Heart left ventricle (tissue), 13 donors: Measurements from ENCODE around the gene KRTAP10-7.

Experiments
- CTCF ChIP-seq, 12 donors: fragments of 200-600 bp; sonication (generic) in 4 of 12; IDR thresholded peaks; one replicate each; pipeline versions ENCODE4 v1.5.0 to v1.8.0; 2018 to 2022; ENCODE audit warnings: antibody characterized with exemption in 12 of 12, mild to moderate bottlenecking in 5 of 12
- POLR2A ChIP-seq, 2 donors: fragments of 450-650 bp; IDR thresholded peaks; one replicate each; pipeline ENCODE4 v1.6.1; 2017; ENCODE audit warnings: antibody characterized with exemption in 2 of 2, mild to moderate bottlenecking in 2 of 2, moderate library complexity in 2 of 2
- donor health status: ischemic (EF 13 %, LVEDD 7.1; RV severe dilation, severe dysfunction).
- donor health status: DM: no; HTN: yes; CAD: no.
- donor health status: DM: no; HTN: no; CAD: no.
- donor health status: ischemic (EF 25% LVEDD 6.9; RV normal size, moderate dysfunction).
- donor health status: ischemic (EF 25% LVEDD 5.7; RV mildly dilated, moderate dysfunction).
- donor health status: ischemic (EF 35%, LVEDD 5.7; RV mildly dilated, moderate dysfunction).
- donor health status: nonischemic (EF 11% LVEDD 7.7; RV severe dilation, severe dysfunction).
- donor health status: DM: yes; HTN: yes; CAD: no.
- donor health status: PGD.
- donor health status: ischemic (EF 29% LVEDD 5.4; RV normal size, mild dysfunction).
- donor health status: nonischemic (EF 23%, LVEDD 6.1; RV moderate dilation, normal function).

GRCh38 chr21:44592446-44593311 is 7.7 kb upstream of the KRTAP10-7 start, which contains the start of gene KRTAP10-6:
- TF ChIP-seq CTCF (IDR thresholded peaks at IDR 0.05) (no peak), POLR2A (IDR thresholded peaks at IDR 0.05) (no peak)
